GM19467 (cell line): ENCODE measurements around the gene SACS.
"Not testable (repeated sequence)": the region's sequence is repeated elsewhere in the genome, so short reads cannot be mapped to it uniquely, and the experiment has no call there.

Source experiments
- ATAC-seq: cut with Tn5 transposase; IDR thresholded peaks from one replicate; pipeline ENCODE4 v1.9.1; 2021; ENCODE audit warnings: mild to moderate bottlenecking, moderate library complexity; ENCODE audit not compliant: unreplicated experiment

Gene SACS

DNA sequence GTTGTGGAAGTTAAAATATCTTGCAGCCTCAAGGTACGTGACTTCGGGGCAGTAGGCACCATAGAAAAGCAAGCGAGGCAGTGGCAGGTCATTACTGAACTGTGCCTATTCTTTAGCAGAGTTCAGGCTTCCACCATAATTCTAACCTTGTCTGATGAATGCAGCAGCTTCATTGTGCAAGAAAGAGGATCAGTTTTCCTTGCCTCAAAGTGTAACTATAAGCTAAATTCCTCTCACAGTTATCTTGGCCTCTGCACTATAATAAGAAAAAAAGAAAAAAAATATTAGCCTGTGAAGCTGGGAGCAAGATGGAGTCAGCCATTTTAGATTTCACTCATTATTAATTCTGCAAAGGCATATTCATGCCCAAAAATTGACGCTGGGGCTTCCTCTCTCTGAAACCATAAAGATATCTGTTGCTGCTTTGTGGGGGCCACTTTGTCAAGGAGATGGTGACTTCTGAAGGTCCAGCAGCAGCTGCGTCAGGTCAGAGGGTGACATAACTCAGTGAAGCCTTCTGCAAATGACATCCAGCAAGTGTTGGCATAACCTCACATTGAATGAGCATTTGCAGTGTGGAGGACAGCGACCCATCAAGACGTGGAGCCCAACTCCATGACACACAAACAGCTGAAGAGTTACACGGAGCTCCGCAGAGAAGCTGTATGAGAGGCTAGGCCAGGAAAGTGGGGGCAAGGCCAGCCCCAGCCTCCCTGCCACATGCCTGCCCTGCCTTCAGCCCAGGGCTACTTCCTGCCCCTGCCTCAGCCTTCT is 23.1 kb upstream of the SACS start:
- ATAC-seq: no peak

DNA sequence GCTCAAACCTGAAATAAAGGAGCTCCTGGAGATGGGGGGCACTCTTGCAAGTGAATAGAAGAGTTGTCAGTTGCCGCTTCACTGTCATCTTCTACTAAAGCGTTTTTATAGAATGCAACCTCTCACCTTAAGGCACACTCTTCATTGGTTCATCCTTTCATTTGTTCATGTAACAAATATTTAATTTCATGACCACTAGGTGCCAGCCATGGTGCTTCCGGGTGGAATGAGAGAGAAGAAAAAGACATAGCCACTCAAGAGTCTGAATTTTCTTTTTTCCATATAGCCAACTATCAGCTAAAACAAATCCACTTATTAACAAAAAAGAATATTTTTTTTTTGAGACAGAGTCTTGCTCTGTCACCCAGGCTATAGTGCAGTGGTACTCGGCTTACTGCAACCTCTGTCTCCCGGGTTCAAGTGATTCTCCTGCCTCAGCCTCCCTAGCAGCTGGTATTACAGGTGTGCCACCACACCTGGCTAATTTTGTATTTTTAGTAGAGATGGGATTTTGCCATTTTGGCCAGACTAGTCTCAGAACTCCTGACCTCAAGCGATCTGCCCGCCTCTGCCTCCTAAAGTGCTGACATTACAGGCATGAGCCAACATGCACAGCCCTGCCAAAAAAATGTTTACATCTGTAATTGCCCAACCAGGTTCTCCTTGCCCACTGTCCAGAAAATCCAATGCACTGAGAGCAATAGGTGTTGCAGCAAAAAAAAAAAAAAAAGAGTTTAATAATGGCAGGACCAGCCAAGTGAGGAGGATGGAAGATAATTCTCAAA is 22.1 kb upstream of the SACS start:
- no peak for ATAC-seq

DNA sequence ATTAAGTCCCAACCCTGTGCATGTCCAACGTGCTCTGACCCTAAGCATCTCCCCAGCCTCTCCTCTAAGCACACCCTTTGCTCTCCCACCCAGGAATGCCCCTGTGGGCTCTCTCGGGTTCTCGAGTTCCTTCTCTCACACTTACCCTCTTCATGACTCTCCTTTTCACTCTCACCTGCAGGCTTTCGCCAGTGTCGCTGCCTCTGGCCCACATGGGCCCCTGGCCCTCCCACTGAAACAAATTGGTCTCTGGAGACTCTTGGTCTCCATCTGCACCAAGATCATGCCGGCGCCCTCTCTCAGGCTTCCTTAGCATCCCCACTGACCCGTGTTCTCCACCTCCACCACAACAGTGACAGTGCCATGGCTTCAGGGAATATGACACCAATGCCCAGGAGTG is 19.6 kb upstream of the SACS start:
- ATAC-seq: no peak

DNA sequence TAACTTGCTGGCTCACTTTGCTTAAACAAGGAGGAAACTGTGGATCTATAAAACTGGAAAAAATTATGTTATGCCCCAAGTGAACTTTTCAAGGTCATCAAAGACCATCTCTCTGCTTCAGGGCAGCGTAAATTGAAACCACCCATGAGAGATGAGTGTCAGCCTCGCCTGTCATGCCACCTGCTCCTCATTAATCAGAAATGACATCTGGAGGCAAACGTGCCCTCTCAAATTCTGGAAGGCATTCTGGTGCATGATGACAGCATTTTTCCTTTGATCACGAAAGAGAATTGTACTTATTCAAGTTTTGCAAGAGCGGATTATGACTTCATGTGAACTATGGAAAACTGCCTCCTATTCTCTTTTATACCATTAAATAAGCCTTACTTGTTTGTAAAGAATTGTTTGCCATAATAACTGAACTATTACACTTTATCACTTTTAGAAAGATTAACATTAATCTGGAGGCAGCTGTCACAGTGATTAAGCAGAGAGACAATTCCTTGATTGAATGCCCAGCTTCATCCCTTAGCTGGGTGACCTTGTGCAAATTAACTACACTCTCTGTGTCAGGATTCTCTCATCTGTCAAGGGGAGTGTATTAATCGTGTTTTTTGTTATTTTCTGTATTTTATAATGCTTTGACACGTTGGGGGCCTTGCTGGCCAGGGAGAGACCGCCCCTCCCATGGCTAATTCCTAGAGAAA is 17.0 kb upstream of the SACS start:
- no peak for ATAC-seq

DNA sequence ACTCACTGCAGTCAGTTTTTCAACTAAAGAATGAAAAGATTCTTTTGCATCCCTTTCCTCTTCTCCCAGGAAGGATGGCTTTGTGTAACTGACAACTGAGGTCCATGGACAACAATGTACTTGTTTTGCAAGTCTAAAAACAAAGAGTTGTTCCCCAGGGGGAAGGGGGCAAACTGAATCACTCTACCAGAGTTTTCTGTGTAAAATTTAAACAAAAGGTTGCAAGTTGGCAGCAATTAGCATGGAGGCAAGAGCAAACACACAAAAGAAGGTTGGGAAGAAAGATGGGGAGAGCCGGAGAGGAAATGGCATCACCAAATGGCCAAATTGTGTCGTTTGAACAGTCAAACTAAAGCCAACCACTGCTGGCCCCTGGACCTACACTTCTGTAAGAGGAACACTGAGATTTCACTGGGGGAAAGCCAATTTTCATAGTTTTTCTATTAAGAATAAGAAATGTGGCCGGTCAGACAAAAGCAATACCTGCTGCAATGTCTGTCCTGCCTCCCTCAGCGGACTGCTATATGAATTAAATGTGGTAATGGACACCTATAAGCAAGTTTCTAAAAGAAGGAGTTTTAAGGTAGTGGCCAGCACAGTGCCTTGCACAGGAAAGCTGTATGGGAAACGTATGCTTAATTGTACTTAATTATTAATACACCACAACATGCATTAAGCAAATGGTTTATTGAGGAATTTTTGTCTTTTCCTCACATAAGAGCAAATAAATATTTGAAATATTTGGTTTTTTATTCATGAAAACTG is 16.1 kb upstream of the SACS start:
- ATAC-seq: no peak

DNA sequence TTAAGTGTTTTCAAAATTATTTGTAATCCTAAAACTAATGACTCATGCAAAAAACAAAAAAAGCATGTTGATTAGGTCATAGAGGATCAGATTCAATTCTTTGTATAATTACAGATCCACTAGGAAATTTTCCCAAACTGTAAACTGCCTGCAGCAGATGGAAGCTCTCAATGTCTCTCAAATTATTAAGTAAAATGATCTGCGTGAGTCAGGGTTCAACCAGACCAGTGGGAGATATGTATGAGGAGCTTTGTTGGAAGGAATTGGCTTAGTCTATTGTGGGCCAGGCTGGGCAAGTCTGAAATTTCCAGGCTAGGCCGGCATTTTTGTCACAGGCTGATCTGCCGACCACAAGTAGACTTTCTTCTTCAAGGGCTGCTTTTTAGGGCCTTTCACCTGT is 14.4 kb upstream of the SACS start:
- no peak for ATAC-seq

DNA sequence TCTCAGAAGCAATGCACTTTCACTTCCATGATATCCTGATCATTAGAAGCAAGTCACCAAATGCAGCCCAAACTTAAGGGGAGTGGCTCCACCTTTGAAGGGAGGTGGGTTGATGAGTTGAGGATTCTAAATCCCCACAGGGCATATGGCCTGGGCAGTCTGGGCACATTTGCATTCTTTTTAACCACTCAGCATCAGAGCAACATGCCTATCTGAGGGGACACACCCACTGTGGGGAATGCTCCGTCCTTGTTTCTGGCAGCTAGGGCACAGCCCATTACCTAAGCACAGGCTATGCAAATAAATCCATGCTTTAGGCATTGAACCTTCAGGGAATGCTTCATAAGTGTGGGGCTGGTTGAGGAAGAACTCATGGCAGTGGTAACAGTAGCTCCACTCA is 12.3 kb upstream of the SACS start:
- no peak for ATAC-seq

DNA sequence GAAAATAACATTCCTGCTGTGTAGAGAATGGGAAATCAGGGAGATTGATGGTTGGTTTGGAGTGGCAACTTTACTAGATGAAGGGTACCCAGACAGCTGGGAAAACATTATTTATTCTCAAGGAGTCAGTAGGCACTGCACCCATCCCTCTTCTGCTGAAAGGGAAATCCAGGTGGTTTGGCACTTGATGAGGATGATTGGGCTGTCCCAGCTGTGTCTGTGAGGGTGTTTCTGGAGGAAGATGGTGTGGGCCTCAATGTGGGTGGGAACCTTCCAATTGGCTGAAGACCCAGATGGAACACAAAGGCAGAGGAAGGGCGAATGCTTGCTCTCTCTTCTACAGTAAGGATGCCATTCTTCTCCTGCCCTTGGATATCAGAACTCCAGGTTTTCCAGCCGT is 10.4 kb upstream of the SACS start:
- ATAC-seq: no peak

DNA sequence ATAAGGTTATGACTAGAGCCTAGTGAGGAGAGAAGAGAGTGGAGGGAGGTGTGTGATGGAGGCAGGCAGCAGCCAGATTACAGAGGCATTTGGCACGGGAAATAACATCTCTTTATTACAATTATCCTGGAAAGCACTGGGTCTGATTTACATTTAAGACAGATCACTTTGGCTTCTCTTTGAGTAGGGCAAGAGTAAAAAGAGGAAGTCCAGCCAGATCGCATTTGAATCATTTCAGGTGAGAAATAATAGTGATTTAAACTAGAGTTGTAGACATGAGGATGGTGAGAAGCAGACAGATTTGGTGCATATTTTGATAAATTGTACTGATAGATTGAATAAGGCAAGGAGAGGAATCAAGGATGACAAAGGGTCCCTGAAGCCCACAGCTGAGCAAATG is 9.6 kb upstream of the SACS start:
- ATAC-seq: no peak

DNA sequence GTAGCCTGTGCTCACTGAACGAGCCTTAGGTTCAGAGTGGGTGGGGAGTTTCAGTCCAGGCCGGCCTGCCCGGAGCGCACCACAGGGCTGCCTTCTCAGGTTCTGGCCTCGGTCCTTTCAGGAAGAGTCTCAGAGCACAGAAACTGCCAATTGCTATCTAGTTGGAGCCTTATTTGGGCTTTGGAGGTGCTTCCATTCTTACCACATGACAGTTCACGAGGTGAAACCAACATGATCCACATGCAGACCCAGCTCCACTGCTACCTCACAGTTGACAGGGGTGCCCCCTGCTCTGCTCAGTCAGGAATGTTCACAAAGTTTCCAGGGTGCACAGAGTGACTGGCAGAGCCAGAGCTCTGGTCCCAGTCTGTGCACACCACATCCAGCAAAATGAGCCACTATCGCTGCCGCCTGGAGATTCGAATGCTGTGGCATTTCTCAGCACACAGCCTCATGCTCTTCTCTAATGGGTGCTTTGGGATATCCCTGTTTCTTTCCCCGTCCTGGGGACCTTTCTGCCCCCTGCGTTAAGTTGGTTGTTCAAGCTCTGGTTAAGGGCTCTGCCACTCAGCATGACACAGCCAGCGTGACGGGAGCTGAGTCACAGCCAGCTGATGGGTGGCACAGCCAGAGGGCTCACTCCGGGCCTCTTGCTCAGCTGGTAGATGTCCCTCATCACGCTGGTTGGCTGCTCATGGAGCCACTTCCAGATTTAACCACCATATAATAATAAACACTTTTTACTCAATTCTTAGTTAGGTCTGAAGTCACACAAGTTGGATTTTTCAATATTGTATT is 7.5 kb upstream of the SACS start:
- ATAC-seq: no peak

DNA sequence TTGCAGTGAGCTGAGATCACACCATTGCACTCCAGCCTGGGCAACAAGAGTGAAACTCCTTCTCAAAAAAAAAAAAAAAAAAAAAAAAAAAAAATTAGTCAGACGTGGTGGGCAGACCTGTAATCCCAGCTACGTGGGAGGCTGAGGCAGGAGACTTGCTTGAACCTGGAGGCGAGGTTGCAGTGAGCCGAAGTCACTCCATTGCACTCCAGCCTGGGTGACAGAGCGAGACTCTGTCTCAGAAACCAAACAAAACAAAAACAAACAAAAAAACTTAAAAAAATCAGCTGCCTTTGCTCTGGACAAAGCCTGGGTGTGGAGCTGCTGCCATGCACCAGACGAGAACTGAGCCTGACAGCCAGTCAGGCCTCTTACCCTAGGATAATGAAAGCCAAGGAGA is 6.8 kb upstream of the SACS start:
- not testable (repeated sequence) for ATAC-seq

DNA sequence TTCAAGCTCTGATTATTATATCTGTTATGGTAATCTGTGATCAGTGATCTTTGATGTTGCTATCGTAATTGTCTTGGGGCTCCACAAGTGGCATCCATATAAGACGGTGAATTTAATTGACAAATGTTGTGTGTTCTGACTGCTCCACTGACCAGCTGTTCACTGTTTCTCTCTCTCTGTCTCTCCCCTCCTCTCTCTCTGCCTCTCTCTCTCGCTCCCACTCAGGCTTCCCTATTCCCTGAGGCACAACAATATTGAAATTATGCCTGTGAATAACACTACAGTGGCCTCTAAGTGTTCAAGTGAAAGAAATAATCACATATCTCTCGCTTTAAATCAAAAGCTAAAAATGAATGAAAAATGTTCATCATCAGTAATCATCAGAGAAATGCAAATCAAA is 4.4 kb upstream of the SACS start:
- ATAC-seq: no peak

DNA sequence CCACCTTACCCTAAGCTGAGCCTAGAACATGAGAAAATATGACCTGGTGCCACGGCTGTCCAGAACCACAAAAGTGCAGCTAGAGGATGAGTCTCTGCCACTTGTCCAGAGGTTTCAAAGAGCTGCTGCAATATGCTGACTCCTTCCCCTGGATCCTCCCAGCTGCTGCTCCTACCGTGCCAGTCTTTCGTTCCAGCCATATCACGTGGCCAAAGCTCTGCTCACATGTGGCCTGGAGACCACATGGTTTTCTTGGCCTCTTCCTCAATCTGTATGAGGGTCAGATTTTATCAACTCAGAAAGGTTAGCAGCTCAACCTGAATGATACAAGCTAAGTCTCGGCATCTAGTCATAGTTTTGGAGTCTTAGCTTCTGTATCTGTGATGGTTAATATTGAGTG is 3.2 kb upstream of the SACS start:
- ATAC-seq: no peak

DNA sequence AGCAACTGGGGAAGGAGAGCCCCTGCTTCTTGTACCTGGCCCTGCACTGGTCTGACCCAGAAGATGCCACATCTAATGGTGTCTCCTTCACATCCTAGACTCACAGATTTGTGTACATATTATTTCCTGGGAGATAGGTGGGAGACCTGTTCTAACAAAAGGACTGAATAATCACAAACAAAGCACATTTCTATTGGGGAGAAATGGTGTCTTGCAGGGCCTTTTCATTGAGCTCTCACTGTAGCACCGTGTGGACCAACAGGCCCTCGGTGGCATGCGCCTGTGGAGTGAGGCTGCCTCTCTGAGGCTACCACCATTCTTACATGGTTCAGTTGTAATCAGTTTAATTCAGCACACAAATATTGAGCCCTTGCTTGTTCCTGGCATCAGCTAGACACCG is 989 bp upstream of the SACS start:
- ATAC-seq: no peak

DNA sequence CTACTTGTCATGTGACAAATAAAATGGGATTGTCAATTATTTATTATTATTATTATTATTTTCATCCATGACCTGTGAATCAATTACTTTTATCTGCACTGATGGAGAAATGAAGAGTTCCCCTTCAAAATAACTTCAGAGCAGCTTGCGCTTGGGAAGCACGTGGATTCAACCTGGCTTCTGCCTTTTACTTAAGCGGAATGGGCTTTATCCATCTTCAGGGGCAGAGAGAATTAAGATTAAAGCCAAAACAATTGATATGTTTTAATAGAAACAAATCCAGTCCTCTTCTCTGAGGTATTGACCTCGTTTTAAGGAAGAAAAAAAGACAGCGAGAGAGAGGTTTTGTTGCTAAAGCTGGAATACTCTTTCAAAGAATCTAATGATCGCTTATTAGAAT is 876 bp downstream of the SACS start:
- no peak for ATAC-seq

DNA sequence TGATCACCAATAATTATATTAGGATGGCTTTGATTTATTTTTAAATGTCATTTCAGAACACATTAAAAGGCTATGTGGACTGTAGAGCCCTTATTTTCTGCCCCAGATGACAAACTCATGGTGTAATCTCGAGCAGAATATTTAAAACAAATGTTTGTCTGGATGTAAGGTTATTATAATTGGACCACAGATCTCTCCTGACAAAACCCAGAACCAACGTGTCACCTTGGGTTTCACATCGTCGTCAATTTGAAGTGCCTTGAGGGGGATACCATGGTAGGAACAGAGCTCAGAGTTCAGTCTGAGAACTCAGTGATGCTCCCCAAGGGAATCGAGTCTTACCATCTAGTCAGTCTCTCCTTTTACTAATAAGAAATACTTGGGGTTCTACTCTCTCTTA is 2.8 kb downstream of the SACS start:
- no peak for ATAC-seq

DNA sequence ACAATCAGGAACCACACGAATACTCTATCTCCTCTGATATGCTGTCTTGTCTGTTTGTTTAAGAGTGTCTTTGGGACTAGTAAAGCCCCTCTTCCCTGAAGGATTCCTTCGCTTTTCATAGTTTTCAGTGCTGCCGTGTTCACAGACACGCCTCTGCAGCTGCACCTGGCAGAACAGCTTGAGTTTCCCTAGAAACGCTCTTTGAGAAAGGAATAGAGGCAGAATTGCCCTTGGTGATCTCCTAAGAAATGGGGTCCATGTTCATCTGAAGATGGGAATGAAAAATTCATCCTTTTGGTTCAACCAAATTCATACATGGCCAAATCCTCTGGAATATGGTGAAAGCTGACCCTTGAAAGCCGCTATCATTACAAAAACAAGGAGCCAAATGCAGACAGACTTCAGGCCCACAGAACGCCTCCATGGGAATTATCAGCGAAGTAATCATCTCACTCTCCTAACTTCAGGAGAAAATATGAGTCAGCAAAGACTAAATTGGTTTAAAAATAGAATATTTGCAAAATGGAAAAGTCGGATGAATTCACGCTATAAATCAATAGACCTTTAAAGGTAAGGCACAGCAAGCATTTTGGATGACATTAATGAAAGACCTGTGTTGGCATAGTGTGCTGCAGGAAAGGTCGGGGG is 5.5 kb downstream of the SACS start:
- no peak for ATAC-seq

DNA sequence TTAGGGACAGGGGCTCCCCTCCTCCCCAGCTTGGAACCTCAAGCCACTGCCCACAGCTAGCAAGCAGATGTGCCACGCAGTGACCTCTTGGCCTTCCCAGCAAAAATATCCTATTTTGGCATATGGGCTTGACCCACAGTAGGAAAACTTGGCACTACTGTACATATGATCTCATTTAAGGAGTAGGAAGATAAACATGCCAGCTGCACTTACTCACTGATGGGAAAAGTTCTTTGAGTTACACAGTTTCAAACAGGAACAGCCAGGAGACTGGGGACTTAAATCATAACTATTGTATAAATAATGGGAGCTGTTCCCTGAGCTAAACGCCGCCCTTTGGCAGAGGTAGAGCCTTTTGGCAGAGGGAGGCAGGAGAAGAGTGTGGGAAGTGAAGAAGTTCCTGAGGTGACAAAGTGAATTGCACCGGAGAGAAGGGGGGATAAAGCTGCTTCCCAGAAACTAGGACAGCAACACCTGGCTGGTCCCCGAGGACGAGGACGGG is 6.1 kb downstream of the SACS start:
- no peak for ATAC-seq

DNA sequence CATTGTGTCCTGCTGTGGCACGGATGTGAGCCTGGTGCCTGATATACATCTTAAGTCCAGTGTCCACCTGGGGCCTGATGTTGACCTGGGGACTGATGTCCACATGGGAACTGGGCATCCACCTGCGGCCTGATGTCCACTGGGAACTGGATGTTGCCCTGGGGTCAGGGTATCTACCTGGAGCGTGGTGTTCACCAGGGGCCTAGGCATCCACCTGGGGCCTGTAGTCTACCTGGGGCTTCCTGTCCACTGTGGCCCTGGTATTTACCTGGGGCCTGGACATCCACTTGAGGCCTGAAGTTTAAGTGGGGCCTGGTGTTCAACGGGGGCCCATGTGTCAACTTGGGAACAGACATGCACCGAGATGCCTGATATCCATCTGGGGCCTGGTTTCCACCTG is 11.9 kb downstream of the SACS start:
- ATAC-seq: no peak
